ENCODE data around the gene SSBP4. TPM values are rescaled to one million over a fixed set of nuclear protein-coding genes. Genes with fewer than 3 reads are reported as not detected.

The SSBP4 gene
- total RNA-seq, 1 donor from 2014 or later, result 36.2 TPM

GRCh38 chr19:18428787-18429674 lies 9.8 kb downstream of the SSBP4 start:
- DNase-seq (ENCODE audit: missing footprints), result peak; percentile 89
- ATAC-seq, result peak; percentile 55
- intact Hi-C loops (cut with DNase I), result no loop called here

- no peak for DNase-seq (ENCODE audit: missing footprints)
- intact Hi-C loops (cut with DNase I), result no loop called here
- ATAC-seq, result no peak
Observed at GRCh38 chr19:18429717-18430416, 10.7 kb downstream of the SSBP4 start.

- DNase-seq (ENCODE audit: missing footprints) (no peak), ATAC-seq (no peak)
- intact Hi-C loops (cut with DNase I), result no loop called here
Observed at GRCh38 chr19:18430417-18431144, 11.4 kb downstream of the SSBP4 start.

- ATAC-seq (no peak), DNase-seq (ENCODE audit: missing footprints) (no peak)
- intact Hi-C loops (cut with DNase I), result no loop called here
Observed at GRCh38 chr19:18431351-18432197, 12.4 kb downstream of the SSBP4 start.

- ATAC-seq (no peak), DNase-seq (ENCODE audit: missing footprints) (no peak)
- intact Hi-C loops (cut with DNase I), result no loop called here
Observed at GRCh38 chr19:18432275-18433014, 13.2 kb downstream of the SSBP4 start.

GRCh38 chr19:18433015-18433691 lies 14.0 kb downstream of the SSBP4 start:
- peak; percentile 68 for DNase-seq (ENCODE audit: missing footprints)
- intact Hi-C loops (cut with DNase I), result no loop called here
- ATAC-seq, result no peak

- DNase-seq (ENCODE audit: missing footprints) (no peak), ATAC-seq (no peak)
- intact Hi-C loops (cut with DNase I), result no loop called here
Observed at GRCh38 chr19:18433735-18434398, 14.7 kb downstream of the SSBP4 start.

- intact Hi-C loops (cut with DNase I), result no loop called here
- ATAC-seq (no peak), DNase-seq (ENCODE audit: missing footprints) (no peak)
Observed at GRCh38 chr19:18434411-18435175, 15.4 kb downstream of the SSBP4 start.

GRCh38 chr19:18435178-18435841 lies 16.1 kb downstream of the SSBP4 start:
- ATAC-seq (no peak), DNase-seq (ENCODE audit: missing footprints) (peak; percentile 72)
- intact Hi-C loops (cut with DNase I), result no loop called here

GRCh38 chr19:18435842-18436670 lies 16.9 kb downstream of the SSBP4 start:
- intact Hi-C loops (cut with DNase I), result no loop called here
- ATAC-seq (no peak), DNase-seq (ENCODE audit: missing footprints) (peak; percentile 53)

- peak; percentile 37 for ATAC-seq
Observed at GRCh38 chr19:18436671-18437490, 17.7 kb downstream of the SSBP4 start.

GRCh38 chr19:18437491-18438330 lies 18.5 kb downstream of the SSBP4 start, which contains the start of gene ISYNA1:
Gene ISYNA1, minus strand, starts transcription at chr19:18438133. Its CDS starts 154 bp downstream, at chr19:18437979.
- intact Hi-C loops (cut with DNase I), result no loop called here
- ATAC-seq (peak; percentile 49), DNase-seq (ENCODE audit: missing footprints) (peak; percentile 78)

More at GRCh38 chr19:18436671-18437490, 17.7 kb downstream of the SSBP4 start:
- DNase-seq (ENCODE audit: missing footprints), result peak; percentile 75
- intact Hi-C loops (cut with DNase I), result no loop called here
